GM23248 (cell line): Measurements from ENCODE around the gene DGKA. TPM values are rescaled to one million over a fixed set of nuclear protein-coding genes. Genes with fewer than 3 reads are reported as not detected.
A peak's percentile ranks its signal among the peaks of the same experiment; 100 is the strongest.

Experiments used
- DNase-seq: peaks from one replicate; pipeline ENCODE4 v3.0.0-alpha.2; 2015
- H2AFZ ChIP-seq: fragments of 200-600 bp; sonication (generic); 2 replicates; pipeline ENCODE4 v1.6.1; 2016; ENCODE audit warnings: antibody characterized with exemption
- H3F3A ChIP-seq: fragments of 200-600 bp; sonication (generic); 2 replicates; pipeline ENCODE4 v1.6.1; 2016; ENCODE audit warnings: mild to moderate bottlenecking, antibody characterized with exemption, mixed run types; ENCODE audit not compliant: insufficient read depth
- H3K27ac ChIP-seq: fragments of 200-600 bp; sonication (generic); 2 replicates; pipeline ENCODE4 v1.5.1; 2016; ENCODE audit warnings: mild to moderate bottlenecking
- H3K27me3 ChIP-seq: fragments of 200-600 bp; sonication (generic); replicated peaks from 2 replicates; pipeline ENCODE4 v1.6.1; 2016; ENCODE audit warnings: mild to moderate bottlenecking; ENCODE audit not compliant: insufficient read depth
- H3K36me3 ChIP-seq: fragments of 200-600 bp; sonication (generic); 2 replicates; pipeline ENCODE4 v1.6.1; 2016; ENCODE audit warnings: low read depth, mild to moderate bottlenecking
- H3K4me1 ChIP-seq: fragments of 200-600 bp; sonication (generic); 2 replicates; pipeline ENCODE4 v1.6.1; 2016; ENCODE audit warnings: mild to moderate bottlenecking; ENCODE audit not compliant: insufficient read depth
- H3K4me2 ChIP-seq: fragments of 200-600 bp; sonication (generic); one replicate; pipeline ENCODE4 v1.6.1; 2016; ENCODE audit warnings: mild to moderate bottlenecking; ENCODE audit not compliant: unreplicated experiment
- H3K4me3 ChIP-seq: fragments of 200-600 bp; sonication (generic); 2 replicates; pipeline ENCODE4 v1.5.1; 2016; ENCODE audit warnings: mild to moderate bottlenecking
- H3K79me2 ChIP-seq: fragments of 200-600 bp; sonication (generic); 2 replicates; pipeline ENCODE4 v1.6.1; 2016; ENCODE audit warnings: mild to moderate bottlenecking; ENCODE audit not compliant: insufficient read depth
- H3K9ac ChIP-seq: fragments of 200-600 bp; sonication (generic); 2 replicates; pipeline ENCODE4 v1.6.1; 2016; ENCODE audit warnings: mild to moderate bottlenecking
- H3K9me2 ChIP-seq: fragments of 200-600 bp; sonication (generic); 2 replicates; pipeline ENCODE4 v1.6.1; 2016; ENCODE audit warnings: mixed run types, mild to moderate bottlenecking, moderate library complexity; ENCODE audit not compliant: insufficient read depth
- H3K9me3 ChIP-seq: fragments of 200-600 bp; sonication (generic); one replicate; pipeline ENCODE4 v1.6.1; 2017; ENCODE audit warnings: low read depth
- H4K20me1 ChIP-seq: fragments of 200-600 bp; sonication (generic); 2 replicates; pipeline ENCODE4 v1.6.0; 2016; ENCODE audit not compliant: insufficient read depth
- EZH2 ChIP-seq: fragments of 200-600 bp; sonication (generic); IDR thresholded peaks from 2 replicates; pipeline ENCODE4 v1.6.1; 2018; ENCODE audit warnings: antibody characterized with exemption, mild to moderate bottlenecking; ENCODE audit not compliant: insufficient read depth, poor library complexity, severe bottlenecking
- EZH2phosphoT487 ChIP-seq: fragments of 200-600 bp; sonication (generic); IDR thresholded peaks from 2 replicates; pipeline ENCODE4 v1.6.1; 2018; ENCODE audit warnings: antibody characterized with exemption, moderate library complexity, mild to moderate bottlenecking, low read depth; ENCODE audit not compliant: insufficient read depth
- WGBS, 2 experiments: methylation state at CpG; one replicate each; pipeline ENCODE4 v1.1.6; 2015 to 2017; ENCODE audit warnings: low lambda C conversion rate in 2 of 2, low coverage in 1 of 2; ENCODE audit errors: missing lambda C conversion rate in 2 of 2; 5-methylcytosine and 5-hydroxymethylcytosine counted together
- in situ Hi-C: fragments of 300-500 bp; cut with MboI; formaldehyde crosslinking; loops from 2 replicates; pipeline ENCODE4 v1.15.0; 2020
- polyA plus RNA-seq: library from polyadenylated mRNA; unstranded; fragments of >200 nt; fragmentation: Nextera tagmentation; extraction: Ambion mirVana; gene quantifications from 2 replicates; pipeline ENCODE4 v1.2.1, GENCODE V29; 2016
- total RNA-seq: library from RNA; depleted of rRNA; stranded (reverse); fragments of >200 nt; shearing (Covaris generic); gene quantifications from 2 replicates; pipeline ENCODE4 v1.2.3, GENCODE V29; 2014

DGKA gene
- total and polyA plus RNA-seq, 2 experiments from 2014 or later = 67.7 to 116 TPM

DNA sequence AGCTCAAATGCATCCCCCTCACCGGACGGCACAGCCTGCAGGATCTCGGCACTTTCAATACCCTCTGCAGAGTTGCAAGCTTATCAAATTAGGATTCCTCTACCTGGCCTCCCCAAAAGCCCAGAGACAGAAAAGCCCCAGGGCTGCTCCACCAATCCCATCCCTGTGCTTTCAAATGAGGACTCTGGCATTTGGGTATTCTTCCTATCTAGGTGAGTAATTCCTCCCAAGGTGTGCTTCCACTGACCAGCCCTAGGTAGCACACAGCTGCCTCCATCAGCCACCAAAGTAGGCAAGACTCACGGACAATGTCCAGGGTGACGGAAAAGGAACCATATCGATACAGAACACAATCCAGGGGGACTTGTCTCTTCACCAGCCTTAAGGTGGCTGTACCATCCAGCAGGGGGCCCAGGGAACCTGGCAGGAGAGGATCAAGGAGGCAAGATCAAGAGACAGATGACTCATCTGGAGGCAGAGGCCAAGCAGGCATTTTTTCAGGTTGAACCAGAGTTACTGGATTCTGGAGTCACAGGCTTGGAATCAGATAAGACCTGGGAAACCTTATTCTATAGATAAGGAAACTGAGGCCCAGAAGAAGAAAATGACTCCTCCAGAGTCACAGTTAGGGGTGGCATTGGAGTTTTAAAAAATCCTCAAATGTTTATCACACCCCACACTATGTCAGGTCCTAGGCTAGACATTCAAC lies 25.0 kb downstream of the DGKA start:
- peaks cover 19% of the 10 kb centered on the region for H3F3A ChIP-seq
- H3K79me2 ChIP-seq = no peaks in the 10 kb centered on the region
- H4K20me1 ChIP-seq = no peaks in the 10 kb centered on the region
- H3K4me3 ChIP-seq = no peak overlapping the region
- TF ChIP-seq EZH2 = no peak
- TF ChIP-seq EZH2phosphoT487 = no peak
- H2AFZ ChIP-seq = no peak overlapping the region
- in situ Hi-C loops = no loop called here
- peaks cover 9% of the 10 kb centered on the region; the same call in 1 of the 2 replicates for H3K36me3 ChIP-seq
- no peaks in the 10 kb centered on the region for H3K27me3 ChIP-seq
- no peak overlapping the region for H3K4me2 ChIP-seq
- H3K4me1 ChIP-seq = peaks cover 9% of the 10 kb centered on the region
- WGBS, 2 experiments = 56 to 69% methylated on average over 6 of the region's 6 CpGs
- peak; percentile 86 for DNase-seq
- no peak overlapping the region for H3K27ac ChIP-seq
- H3K9me3 ChIP-seq = no peaks in the 10 kb centered on the region
- H3K9me2 ChIP-seq = no peaks in the 10 kb centered on the region
- no peak overlapping the region for H3K9ac ChIP-seq

GRCh38 chr12:55957106-55957859 lies 26.3 kb downstream of the DGKA start:
- in situ Hi-C loops = no loop called here

DNA sequence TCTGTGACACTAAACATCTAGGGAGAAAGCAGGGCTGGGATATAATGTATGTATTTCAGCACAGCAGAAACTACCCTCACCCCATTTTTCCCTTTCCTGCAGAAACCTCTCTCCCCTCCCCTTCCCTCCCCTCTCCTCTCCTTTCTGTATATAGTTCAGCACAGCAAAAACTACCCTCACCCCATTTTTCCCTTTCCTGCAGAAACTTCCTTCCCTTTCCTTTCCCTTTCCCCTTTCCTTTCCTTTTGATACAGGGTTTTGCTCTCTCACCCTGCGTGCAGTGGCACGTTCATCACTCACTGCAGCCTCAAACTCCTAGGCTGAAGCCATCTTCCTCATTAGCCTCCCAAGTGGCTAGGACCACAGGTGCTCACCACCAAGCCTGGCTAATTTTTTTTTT lies 32.8 kb downstream of the DGKA start:
- DNase-seq = no peak
- H4K20me1 ChIP-seq = no peaks in the 10 kb centered on the region
- H3K27me3 ChIP-seq = no peaks in the 10 kb centered on the region
- H2AFZ ChIP-seq = no peak overlapping the region
- H3K9ac ChIP-seq = no peak overlapping the region
- no peaks in the 10 kb centered on the region for H3K36me3 ChIP-seq
- H3K27ac ChIP-seq = no peak overlapping the region
- in situ Hi-C loops = no loop called here
- no peaks in the 10 kb centered on the region for H3K9me3 ChIP-seq
- peaks cover 21% of the 10 kb centered on the region for H3K79me2 ChIP-seq
- no peaks in the 10 kb centered on the region for H3K9me2 ChIP-seq
- no peaks in the 10 kb centered on the region for H3F3A ChIP-seq
- no peak overlapping the region for H3K4me2 ChIP-seq
- TF ChIP-seq EZH2 (no peak), EZH2phosphoT487 (no peak)
- peaks cover 5% of the 10 kb centered on the region for H3K4me1 ChIP-seq
- H3K4me3 ChIP-seq = no peak overlapping the region
- 67 to 77% methylated on average over 2 of the region's 2 CpGs for WGBS, 2 experiments

More at GRCh38 chr12:55957106-55957859, 26.3 kb downstream of the DGKA start:
- no peaks in the 10 kb centered on the region for H3K27me3 ChIP-seq
- no peaks in the 10 kb centered on the region for H3K9me3 ChIP-seq
- no peak for DNase-seq
- H3K4me3 ChIP-seq = no peak overlapping the region
- H3K27ac ChIP-seq = no peak overlapping the region
- H3K79me2 ChIP-seq = no peaks in the 10 kb centered on the region
- no peaks in the 10 kb centered on the region for H3K9me2 ChIP-seq
- WGBS, 2 experiments = 45 to 55% methylated on average over 5 of the region's 5 CpGs
- H3K4me2 ChIP-seq = no peak overlapping the region
- peaks cover 19% of the 10 kb centered on the region for H3F3A ChIP-seq
- H3K36me3 ChIP-seq = peaks cover 5% of the 10 kb centered on the region; the same call in 1 of the 2 replicates
- H4K20me1 ChIP-seq = no peaks in the 10 kb centered on the region
- H3K9ac ChIP-seq = no peak overlapping the region
- peaks cover 9% of the 10 kb centered on the region for H3K4me1 ChIP-seq
- TF ChIP-seq EZH2 (no peak), EZH2phosphoT487 (no peak)
- no peak overlapping the region for H2AFZ ChIP-seq

DNA sequence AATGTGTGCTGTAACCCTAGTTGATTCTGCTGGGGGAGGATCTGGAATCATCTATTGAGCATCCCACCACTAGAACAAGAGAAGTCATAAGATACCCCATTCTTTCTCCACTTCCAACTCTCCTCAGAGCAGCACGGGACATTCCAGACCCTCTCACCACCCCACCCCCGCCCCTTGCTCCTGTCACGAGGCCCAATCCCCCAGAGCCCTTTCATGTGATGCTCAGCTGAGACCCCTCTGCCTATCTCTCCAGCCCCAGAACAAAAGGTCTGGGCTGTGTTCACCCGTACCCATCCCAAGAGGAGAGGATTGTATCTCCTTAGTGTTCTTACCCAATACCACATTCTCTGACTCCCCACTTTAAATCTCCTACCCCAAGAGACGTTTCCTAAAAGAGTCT lies 34.3 kb downstream of the DGKA start:
- Histone ChIP-seq H3K27ac (no peak overlapping the region), H3K4me3 (no peak overlapping the region), H3F3A (no peaks in the 10 kb centered on the region), H3K27me3 (no peaks in the 10 kb centered on the region), H3K79me2 (peaks cover 25% of the 10 kb centered on the region), H3K4me1 (peaks cover 5% of the 10 kb centered on the region), H2AFZ (peak overlapping the region; percentile 99; the same call in 1 of the 2 replicates), H3K9me3 (no peaks in the 10 kb centered on the region), H3K4me2 (no peak overlapping the region), H3K36me3 (no peaks in the 10 kb centered on the region), H3K9me2 (no peaks in the 10 kb centered on the region), H3K9ac (no peak overlapping the region), H4K20me1 (no peaks in the 10 kb centered on the region)
- TF ChIP-seq EZH2phosphoT487 (no peak), EZH2 (no peak)
- 21 to 45% methylated on average over 2 to 5 of the region's 5 CpGs for WGBS, 2 experiments
- no peak for DNase-seq
- in situ Hi-C loops = no loop called here
